Activated CD8-positive, alpha-beta memory T cell treated with anti-CD3 and anti-CD28 coated beads for 24 hours (primary cell): ENCODE data around the gene ERBB4.
"Not testable (repeated sequence)": the region's sequence is repeated elsewhere in the genome, so short reads cannot be mapped to it uniquely, and the experiment has no call there.

Experiments
- DNase-seq: peaks from one replicate; pipeline ENCODE4 v3.0.0-alpha.2; 2020

ERBB4 gene

DNA sequence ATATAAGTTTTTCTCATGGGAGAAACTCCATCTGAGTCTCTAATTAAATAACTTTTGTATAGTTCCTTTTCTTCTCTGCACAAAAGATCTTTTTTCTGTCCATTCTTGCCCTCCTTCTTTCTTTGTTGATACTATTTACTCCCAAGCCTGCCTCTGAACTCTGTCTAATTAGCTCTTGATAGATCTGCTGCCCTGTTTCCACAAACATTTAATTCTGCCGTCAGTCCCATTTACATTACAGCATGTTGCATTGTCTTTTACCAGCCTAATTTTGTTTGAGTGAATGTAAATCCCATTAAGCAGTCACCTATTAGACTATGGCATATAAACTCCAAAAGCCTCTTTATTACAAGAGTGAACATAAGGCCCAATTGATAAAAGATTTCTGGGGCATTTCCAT, 254.4 kb downstream of the ERBB4 start:
- DNase-seq: no peak

DNA sequence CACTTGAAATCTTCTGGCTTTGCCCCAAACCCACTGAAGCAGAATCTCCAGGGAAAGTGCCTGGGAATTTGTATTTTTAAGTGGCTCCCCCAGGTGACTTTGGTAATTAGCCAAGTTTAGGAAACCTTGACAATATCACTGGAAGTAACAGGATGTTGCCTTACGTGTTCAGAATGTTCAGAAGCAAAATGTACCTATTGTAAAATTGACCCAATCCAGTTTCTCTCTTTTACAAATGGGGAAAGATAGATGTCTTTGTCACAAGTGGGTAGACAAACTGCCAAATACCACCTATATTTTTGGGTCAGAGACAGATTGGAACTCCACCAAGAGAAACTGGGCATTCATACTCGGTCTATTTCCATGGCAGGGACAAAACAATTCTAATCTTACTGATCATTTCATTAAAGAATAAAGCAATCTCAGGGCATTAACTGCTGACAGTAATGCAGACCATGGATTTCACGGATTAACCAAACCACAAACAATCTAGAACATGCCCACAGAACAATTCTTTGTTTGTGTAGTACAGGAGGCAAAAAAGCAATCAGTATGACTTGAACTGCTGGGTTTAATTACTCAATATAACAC, 255.8 kb downstream of the ERBB4 start:
- no peak for DNase-seq

DNA sequence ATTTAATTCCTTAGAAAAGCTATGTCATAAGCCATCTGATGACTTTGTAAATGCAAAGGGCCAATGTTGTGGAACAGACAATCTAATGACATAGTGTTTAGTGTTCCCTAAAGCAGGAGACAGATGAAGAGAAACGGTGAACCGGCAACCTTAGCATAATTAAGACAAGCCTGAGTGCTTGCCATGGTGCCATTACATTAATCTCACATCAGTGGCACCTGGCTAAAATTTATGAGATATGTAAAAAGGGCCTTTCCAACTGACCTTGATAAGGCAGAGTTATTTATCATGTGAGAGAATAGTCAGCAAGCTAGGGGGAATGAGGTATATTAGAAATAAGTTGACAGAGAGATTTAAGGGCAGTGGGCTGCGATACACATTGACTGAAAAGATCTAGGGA, 261.8 kb downstream of the ERBB4 start:
- no peak for DNase-seq

DNA sequence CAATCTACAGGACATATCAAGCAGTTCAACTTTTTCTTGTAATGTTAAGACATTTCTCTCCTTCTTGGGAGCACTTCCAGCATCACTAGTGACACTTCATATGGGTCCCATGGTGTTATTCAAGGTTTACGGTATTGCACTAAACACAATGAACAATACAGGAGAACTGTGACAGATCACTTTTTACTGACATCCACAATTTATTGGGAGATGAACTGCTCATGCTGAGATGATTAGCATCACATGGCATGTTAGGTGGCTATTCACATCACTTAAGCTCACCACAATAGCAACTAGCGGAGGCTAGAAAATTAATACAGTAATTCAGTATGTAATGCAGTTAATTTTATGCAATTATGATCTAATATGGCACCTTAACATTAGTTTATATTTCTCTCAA, 264.4 kb downstream of the ERBB4 start:
- no peak for DNase-seq

DNA sequence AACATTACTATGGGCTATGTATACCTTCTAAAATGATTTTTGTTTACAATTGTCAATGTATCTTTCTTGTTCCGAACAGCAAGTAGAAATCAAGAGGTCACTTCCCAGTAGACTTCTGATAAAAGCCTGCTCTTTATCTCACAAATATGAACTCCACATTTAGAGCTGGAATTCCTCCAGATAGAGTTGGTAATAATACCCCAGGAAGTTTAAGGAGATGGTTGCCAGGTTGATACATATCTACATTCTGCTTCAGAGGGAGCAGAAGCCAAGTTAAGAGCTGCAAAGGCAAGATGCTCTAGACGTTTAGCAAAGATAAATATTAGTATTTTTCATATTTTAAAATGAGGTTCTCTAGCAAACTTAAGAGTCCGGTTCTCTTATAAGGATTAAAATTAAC, 267.0 kb downstream of the ERBB4 start:
- no peak for DNase-seq

DNA sequence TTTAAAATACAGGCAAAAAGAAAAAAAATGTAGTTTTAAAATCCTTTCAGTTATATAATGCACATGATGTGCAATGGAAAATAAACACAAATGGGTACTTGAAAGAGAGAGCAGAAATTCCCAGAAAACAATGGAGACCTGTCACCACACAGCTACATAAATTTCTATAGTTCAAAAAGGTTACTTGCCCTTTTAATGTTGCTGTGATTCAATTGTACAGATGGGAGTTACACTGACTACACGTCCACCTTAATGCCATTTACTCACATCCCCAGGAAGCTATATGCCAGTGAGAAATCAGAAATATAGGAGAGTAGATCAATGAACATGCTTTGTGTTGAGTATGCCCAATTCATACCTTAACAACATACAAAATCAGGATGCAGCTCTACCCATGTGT, 269.6 kb downstream of the ERBB4 start:
- no peak for DNase-seq

DNA sequence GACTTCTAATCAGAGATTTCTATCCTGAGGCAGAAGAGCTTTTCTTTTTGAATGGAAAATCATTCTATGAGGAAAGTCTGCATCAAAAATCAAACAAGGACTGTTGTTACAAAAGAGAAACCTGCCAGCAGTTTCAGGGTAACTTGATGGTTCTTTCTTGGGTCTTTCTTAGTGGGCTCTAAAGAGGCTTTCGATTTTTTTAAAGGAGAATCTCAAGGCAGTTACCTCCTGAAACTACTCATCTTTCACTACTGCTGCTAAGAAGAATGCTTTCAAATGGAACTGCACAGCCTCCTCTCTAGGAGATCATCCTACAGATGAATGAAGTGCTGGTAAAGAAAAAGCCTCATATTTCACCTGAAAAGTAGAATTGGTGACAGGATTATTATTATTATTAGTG, 272.3 kb downstream of the ERBB4 start:
- no peak for DNase-seq

DNA sequence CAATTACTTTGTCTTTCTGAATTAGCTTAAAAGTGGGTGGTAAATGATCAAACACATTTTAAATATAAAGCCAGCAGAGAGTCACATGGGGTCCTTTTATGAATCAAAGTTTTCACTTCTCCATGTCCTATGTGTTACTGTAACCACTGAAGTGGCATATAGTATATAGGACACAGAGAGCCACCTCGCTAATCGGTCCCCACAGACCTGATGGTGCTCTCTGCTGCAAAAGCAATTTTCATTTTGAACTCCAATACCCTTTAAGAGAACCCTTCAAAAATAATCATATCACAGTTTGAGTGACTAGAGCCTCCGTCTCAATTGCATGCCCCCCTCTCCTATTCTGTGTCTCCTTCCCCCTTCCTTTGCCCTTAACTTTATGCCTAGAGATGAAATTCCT, 272.8 kb downstream of the ERBB4 start:
- DNase-seq: no peak

DNA sequence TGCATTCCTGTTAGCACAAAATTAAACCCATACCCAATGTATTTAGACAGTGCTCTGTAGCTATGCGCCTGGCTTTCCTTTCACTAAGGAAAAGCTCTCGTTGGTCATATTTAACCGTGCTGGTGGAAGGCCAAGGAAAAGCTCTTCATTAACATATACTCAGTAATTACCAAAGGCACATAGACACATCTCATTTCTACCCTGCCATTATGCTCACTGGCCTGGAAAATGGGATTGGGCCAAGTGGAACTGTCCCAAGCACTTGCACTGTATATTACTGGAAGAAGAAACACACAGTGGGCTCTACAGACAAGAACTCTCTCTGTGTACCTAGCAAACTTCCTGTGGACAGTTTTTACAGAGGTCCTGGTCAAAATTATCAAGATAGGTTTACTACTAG, 274.4 kb downstream of the ERBB4 start:
- no peak for DNase-seq

DNA sequence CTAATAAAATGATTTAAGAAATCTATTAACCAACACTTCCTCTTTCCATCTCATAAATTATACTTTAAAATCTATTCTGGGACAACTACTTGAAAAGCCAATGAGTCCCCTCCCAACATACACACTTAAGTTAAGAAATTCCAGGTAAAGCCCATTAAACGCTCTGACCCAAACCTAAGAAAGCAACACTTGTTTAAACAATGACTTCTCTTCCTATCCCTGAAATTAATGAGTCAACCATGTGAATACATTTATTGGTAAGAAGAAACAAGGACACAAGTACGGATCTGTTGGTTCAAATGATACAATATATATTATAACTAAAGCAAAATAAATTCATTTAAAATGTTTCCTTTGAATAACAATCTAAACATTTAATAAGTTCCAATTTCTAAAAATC, 279.4 kb downstream of the ERBB4 start:
- no peak for DNase-seq

DNA sequence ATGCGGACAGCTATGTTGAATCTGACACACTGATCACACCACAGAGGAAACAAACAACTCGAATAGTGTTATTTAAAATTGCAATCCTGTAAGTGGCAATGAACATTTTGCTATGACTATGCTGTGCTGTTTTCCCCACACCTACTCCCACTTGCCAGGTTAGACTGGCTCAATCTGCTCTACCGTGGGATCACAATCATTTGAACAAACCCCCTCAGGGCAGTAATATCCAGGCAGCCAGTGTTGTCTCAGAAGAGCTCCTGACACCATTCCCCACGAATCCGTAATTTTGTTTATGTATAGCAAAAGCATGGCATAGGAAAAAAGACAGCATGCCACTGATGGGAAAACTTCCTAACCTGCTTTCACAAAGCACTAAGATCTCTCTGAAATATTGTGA, 284.3 kb downstream of the ERBB4 start:
- no peak for DNase-seq

DNA sequence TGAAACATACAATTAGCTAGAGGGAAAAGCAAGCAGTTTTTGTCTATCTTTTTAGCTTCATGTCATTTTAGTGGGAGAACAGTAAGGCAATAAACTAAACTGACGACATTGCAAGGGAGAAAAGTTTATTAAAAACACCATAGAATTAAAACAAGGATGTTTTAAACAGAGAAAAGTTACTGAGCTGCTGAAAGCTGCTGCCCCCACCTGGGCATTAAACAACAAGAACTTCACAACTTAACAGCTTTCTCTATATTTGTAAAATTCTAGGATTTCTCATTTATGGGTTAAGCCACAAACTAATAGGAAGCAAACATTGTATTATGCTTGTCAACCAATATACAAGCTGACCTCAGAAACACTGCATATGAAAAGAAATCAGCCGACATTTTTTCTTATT, 289.2 kb downstream of the ERBB4 start:
- no peak for DNase-seq

DNA sequence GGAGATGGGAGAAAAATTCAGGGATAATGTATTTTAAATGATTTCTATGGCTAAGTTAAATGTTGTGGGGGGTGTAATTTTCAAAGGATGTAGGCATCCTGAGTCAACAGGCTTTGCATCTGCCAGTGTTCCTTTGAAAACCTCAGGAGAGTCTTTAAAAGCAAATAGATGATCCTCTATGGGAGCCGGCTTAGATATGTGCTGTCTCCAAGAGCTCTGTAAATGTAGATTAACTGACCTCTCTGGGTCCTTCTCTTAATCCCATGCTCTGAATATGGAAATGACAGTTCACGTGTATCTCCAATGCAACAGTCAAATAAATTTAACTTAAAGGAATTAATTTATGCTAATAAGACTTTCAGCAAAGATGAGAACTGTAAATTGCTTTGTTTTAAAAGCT, 292.7 kb downstream of the ERBB4 start:
- DNase-seq: no peak

DNA sequence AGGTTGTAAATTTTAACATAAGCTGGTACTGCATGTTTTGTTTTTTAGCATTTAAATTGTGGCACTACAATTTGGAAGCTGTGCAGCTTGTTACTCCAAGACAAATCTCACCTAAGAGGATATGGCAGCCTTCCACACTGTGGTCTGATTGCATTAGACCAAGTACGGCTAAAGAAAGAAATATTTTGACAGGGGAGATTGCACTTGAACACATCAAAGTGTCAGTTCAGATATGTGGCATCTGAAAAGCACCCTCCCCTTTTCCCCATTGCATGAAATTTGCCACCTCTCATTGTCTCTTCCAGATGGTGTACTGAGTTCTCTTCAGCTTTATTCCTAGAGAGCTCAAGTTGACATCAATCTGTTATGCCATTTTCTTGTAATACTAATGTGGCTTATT, 295.9 kb downstream of the ERBB4 start:
- DNase-seq: no peak

DNA sequence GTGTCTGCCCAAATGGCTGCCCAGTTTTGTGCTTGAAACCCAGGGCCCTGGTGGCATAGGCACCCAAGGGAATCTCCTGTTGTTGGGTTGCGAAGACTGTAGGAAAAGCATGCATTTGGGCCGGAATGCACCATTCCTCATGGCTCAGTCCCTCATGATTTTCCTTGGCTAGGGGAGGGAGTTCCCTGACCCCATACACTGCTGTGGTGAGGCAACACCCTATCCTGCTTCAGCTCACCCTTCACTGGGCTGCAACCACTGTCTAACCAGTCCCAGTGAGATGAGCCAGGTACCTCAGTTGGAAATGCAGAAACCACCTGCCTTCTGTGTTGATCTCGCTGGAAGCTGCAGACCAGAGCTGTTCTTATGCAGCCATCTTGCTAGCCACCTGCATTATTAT, 300.4 kb downstream of the ERBB4 start:
- not testable (repeated sequence) for DNase-seq

DNA sequence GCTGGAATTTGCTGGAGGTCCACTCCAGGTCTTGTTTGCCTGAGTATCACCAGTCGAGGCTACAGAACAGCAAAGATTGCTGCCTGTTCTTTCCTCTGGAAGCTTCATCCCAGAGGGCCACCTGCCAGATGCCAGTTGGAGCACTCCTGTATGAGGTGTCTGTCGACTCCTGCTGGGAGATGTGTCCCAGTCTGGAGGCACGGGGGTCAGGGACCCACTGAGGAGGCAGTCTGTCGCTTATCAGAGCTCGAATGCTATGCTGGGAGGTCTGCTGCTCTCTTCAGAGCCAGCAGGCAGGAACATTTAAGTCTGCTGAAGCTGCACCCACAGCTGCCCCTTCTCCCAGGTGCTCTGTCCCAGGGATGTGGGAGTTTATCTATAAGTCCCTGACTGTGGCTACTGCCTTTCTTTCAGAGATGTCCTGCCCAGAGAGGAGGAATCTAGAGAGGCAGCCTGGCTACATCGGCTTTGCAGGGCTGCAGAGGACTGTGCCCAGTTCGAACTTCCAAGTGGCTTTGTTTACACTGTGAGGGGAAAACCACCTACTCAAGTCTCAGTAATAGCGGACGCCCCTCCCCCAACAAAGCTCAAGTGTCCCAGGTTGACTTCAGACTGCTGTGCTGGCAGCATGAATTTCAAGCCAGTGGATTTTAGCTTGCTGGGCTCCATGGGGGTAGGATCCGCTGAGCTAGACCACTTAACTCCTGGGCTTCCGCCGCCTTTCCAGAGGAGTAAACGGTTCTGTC, 301.1 kb downstream of the ERBB4 start:
- no peak for DNase-seq

DNA sequence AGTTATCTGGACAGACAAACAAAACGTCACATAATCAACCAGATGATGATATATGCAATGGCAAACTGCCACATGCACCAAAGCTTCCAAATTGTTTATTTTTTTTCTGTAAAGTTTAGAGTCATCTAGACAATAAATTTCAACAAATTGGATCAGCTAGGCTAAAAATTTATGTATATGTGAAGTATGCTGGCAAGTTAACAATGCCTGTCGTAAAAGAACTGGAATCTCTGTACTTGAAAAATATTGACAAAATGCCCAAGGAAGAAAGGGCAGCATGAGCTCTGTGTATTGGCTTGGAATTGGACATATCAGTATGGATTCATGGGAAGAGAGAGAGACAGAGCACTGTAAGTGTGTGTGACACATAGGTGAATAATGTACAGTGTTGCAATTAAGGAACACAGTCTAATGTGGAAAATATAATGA, 309.8 kb downstream of the ERBB4 start:
- no peak for DNase-seq

DNA sequence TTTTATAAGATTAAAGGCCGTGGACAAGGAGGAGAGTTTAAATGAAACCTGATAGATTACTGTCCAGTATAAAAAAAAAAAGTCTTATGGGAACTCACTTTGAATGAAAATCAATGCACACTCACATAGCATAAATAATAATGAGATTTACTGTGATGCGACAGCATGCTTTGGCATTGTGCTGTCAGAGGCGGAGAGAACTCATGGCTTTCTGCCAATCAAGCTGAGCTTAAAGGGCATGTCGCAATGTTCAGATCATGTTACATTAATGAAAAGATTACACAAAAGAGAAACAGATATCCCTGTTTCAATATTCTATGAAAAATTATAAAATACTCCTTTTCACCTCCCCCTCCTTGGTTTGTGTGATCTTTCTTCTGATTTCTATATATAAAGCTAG, 310.8 kb downstream of the ERBB4 start:
- DNase-seq: no peak

DNA sequence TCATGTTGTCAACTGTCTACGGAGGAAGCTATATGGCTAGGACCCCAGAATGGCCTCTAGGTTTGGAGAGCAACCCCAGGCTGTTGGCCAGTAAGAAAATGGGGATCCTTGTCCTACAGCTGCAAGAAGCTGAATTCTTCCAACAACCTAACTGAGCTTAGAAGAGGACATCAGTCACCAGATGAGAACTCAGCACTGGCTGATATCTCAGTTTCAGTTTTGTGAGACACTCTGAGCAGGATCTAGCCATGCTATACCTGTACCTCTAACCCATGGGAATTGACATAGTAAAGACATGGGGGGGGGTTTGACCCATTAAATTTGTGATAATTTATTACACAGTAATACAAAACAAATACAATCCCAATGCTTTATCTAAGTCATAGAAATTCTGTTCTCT, 312.5 kb downstream of the ERBB4 start:
- no peak for DNase-seq

DNA sequence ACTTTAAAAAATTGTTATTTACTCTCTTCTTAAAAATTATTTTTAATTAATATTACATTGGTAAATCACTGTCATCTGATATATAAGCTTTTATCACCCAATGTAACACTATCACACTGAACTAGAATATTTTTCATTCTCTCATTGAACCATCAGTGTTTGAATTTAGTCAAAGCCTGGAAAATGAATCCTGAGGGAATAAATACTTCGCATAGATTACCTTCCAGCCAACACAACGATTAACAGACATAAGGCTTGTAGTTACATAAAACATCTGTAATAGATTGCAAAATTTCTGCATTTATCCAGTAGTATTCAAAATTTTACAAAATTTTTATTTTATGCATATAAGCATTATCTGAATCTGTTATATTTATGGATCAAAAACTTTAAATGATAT, 314.9 kb downstream of the ERBB4 start:
- DNase-seq: no peak

DNA sequence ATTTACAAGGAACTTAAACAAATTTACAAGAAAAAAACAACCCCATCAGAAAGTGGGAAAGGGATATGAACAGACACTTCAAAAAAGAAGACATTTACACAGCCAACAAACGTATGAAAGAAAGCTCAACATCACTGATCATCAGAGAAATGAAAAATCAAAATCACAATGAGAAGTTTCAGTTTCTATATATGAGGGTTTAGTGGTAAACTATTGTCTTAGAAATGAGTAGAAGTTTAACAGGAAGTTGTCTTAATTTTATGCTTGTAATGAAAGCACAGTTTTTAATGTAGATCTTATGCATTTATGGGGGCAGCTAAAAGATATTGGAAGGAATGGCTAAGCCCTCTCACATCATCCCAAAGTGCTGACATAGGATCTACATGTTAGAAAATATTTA, 325.4 kb downstream of the ERBB4 start:
- no peak for DNase-seq

DNA sequence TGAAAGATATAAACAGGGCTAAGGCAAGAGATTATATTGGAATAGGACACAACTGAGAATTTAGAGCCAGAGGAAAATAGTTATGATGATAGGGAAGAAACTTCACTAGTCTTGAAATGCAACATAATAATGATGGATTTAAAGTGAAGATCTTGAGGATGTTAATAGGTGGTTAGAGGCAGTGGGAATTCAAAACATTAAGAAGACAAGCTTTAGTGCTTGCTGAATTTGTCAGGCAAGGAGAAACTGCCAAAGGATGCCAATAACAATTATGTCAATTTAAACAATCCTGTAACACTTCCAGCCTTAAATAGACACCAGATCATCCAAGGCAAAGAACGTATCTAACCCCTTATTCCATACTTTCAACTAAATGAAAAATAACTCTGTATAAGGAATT, 330.1 kb downstream of the ERBB4 start:
- no peak for DNase-seq

DNA sequence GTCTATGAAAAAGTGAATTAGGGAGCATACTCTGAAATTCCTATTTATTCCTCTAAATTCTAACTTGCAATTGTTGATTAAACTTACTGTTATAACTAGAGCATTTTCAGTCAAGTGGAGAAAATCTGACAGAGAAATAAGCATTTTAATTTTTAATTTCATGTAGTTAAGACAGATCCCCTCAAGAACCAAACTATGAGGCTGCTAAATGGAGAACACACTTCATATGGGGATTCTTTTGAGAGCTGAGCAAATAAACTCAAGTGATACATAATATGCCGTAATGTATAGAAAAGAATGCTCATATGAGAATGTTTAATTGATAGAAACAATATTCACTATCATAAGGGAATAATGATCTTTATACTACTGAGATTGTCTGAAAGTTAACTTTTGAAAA, 340.8 kb downstream of the ERBB4 start:
- DNase-seq: no peak

DNA sequence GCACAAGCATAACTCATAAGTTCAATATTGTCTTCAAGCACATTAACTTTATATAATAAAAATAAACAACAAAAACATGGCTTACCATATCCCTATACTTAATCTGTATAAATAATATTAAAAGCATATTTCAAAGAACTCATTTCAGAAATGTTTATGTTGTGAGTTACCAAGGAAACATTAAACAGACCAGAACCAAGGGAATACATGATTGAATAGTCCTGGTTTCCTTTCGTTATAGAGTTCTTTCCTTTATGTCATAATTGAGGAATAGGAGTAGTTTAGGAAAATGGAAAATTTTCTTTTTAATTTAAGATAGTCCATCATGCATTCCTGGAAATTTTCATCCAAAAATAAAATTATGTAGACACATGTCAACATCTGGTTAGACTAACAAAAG, 343.0 kb downstream of the ERBB4 start:
- no peak for DNase-seq

DNA sequence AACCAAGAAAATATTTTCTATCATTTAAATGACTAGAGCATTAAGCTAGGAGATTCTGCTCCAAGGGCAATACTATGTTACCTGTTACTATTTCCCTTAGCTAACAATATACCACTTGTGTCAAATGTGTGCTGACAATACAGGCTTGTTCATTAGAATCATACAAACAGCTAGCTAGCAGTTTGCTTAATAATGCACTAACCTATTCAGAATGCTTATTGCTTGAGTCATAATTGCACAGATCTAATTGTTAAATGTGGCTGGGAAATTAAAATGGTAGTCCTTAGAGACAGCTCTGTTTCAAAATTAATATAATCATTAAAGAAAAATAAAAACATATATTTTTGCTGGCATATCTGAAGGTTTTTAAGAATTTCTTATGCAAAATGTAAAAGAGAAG, 344.2 kb downstream of the ERBB4 start:
- DNase-seq: no peak
